ENCODE results near the gene SPTB.

Gene SPTB

GRCh38 chr14:64725261-64725815 lies 154.4 kb downstream of the SPTB start:
- TF ChIP-seq GATA1 (IDR thresholded peaks at IDR 0.05; ENCODE audit: low read depth, low read length) (no peak), POLR2A (IDR thresholded peaks at IDR 0.05; ENCODE audit: low read length) (no peak)
- DNase-seq = peak; percentile 15 to 33

- no peak for DNase-seq
- TF ChIP-seq GATA1 (IDR thresholded peaks at IDR 0.05; ENCODE audit: low read depth, low read length) = no peak
- no peak for TF ChIP-seq POLR2A (IDR thresholded peaks at IDR 0.05; ENCODE audit: low read length)
Observed at GRCh38 chr14:64724578-64724930, 155.2 kb downstream of the SPTB start.

DNA sequence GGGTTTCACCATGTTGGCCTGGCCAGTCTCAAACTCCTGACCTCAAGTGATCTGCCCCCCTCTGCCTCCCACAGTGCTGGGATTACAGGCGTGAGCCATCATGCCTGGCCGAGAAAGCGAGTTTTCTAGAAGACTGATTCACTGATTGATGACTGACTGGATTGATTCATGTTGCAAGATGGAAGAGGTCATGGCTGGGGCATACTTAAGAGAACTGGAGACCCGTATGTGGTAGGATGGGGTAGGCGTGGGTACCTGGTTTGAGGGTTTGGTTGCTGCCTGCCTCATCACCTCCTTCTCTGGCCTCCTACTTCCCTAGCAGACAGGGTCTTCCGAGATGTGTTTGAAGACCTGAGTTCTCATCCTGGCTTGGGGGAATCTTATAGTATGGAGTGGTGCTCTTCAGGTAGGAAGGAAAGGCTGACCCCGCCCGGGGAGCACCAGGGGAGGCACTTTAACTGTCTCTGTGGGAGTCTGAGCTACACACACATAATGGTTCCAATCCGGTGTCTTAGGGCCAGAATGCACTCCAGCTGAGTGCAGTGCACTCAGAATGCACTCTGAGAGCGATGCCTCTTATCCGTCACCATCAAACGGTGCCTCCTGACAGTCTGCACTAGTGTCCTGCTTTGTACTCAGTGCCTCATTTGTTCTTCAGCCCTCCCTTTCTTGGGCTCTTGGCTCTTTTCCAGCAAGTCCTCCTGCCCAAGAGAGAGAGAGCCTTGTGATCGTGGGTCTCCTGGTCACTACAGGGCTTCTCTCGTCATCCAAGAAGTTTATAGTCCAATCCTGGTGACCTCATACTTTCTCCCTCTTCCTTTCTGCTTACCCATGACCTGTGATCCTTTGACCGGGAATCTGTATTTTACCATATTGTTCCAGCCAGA lies 155.8 kb downstream of the SPTB start:
- TF ChIP-seq POLR2A (IDR thresholded peaks at IDR 0.05; ENCODE audit: low read length) (no peak), GATA1 (IDR thresholded peaks at IDR 0.05; ENCODE audit: low read depth, low read length) (no peak)
- DNase-seq = no peak

- TF ChIP-seq POLR2A (IDR thresholded peaks at IDR 0.05; ENCODE audit: low read length) (no peak), GATA1 (IDR thresholded peaks at IDR 0.05; ENCODE audit: low read depth, low read length) (no peak)
- no peak for DNase-seq
Observed at GRCh38 chr14:64722842-64723447, 156.8 kb downstream of the SPTB start.

DNA sequence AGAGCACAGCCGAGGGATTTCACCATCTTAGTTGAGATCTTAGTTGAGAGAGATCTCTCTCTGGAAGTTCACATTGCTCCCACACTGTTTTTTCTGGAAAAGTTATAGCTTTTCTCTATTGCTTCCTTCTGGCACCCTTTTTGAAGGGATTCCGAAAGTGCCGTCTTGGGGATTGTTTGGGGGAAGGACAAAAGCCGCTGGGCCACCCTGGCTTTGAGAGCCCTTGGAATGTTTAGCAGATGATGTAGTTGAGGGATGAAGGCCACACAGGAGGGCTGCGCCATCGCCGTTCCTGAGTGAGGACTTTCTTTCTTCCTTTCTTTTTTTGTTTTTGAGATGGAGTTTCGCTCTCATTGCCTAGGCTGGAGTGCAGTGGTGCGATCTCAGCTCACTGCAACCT lies 157.8 kb downstream of the SPTB start:
- no peak for DNase-seq
- TF ChIP-seq POLR2A (IDR thresholded peaks at IDR 0.05; ENCODE audit: low read length) (no peak), GATA1 (IDR thresholded peaks at IDR 0.05; ENCODE audit: low read depth, low read length) (no peak)

GRCh38 chr14:64721391-64721791 lies 158.3 kb downstream of the SPTB start:
- TF ChIP-seq POLR2A (IDR thresholded peaks at IDR 0.05; ENCODE audit: low read length) (no peak), GATA1 (IDR thresholded peaks at IDR 0.05; ENCODE audit: low read depth, low read length) (no peak)
- DNase-seq = no peak

DNA sequence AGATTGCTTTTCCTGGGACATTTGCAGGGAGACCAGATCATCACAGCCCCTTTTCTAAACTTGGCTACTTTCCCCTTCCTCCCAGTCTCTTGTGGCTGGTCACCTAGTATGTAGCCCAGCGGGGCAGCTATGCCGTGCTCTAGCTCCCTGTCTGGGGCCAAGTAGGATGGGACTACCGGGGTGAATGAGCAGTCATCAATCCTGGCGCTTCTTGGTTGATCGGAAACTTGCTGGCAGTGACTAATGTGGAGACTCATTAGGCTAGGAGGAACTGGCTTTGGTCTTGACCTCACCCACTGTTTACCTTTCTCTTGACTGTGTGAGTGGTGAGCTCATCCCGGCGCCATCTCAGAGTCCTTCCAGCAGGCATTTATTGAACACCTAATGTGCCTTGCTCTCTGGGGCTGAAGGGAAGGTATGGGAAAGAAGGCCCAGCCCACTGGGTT lies 159.6 kb downstream of the SPTB start:
- DNase-seq = no peak
- TF ChIP-seq GATA1 (IDR thresholded peaks at IDR 0.05; ENCODE audit: low read depth, low read length) (no peak), POLR2A (IDR thresholded peaks at IDR 0.05; ENCODE audit: low read length) (no peak)

DNA sequence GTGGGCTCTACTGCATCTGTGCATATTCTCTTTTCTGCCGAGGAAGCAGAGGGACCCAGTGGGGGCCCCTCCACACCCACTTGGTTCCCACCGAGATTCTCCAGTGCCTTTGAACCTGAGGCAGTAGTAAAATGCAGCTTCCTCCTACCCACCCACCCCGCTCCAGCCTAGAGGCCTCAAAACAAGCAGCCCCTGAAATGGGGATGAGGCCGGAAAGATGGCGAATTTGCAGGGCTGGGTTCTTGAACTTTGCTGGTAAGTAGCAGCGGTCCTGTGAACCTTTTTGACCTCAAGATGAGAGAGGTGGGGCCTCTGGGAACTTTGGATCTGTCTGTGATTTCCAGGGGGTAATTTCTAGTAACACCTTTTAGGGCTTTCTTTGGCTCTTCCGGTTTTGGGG lies 160.1 kb downstream of the SPTB start:
- DNase-seq = no peak
- TF ChIP-seq GATA1 (IDR thresholded peaks at IDR 0.05; ENCODE audit: low read depth, low read length) = no peak
- TF ChIP-seq POLR2A (IDR thresholded peaks at IDR 0.05; ENCODE audit: low read length) = no peak

DNA sequence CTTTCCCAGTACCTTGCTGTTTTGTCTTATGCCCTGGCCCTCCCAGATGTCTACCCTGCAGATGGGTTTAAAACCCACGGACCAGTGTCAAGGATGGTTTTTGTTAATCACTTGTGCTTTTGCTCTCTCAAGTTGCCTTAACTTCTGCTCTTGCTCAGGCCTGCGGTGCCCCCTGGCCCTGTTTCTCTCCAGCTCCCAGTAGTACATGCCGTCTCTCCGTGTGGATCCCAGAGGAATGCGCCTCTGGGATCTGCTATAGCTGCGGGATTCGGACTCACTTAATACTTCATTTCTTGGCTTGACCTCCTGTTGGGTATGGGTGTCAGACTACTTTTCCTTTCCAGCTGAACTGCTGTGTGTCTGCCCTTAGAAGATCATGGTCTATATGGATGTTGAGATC lies 160.9 kb downstream of the SPTB start:
- no peak for TF ChIP-seq POLR2A (IDR thresholded peaks at IDR 0.05; ENCODE audit: low read length)
- TF ChIP-seq GATA1 (IDR thresholded peaks at IDR 0.05; ENCODE audit: low read depth, low read length) = no peak
- DNase-seq = no peak

DNA sequence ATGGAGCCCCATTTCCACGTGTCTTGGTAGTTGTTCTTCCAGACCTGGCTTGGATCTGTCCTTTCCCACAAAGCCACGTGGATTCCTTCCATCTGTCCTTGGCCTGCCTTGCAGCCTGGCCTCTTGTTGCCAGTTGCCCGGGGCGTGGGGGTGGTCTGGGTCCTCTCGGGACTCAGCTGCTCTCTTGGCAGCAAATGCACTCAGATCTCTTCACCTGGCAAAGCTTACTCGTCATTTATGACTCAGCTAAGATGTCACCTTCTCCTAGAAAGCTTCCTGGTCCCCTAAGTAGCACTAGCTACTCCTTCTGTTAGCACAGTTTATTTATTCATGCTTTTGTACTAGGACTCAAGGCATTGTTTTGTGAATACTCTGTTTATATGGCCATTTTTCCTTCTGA lies 161.8 kb downstream of the SPTB start:
- no peak for DNase-seq
- no peak for TF ChIP-seq POLR2A (IDR thresholded peaks at IDR 0.05; ENCODE audit: low read length)
- TF ChIP-seq GATA1 (IDR thresholded peaks at IDR 0.05; ENCODE audit: low read depth, low read length) = no peak

- no peak for DNase-seq
- TF ChIP-seq GATA1 (IDR thresholded peaks at IDR 0.05; ENCODE audit: low read depth, low read length) = no peak
- no peak for TF ChIP-seq POLR2A (IDR thresholded peaks at IDR 0.05; ENCODE audit: low read length)
Observed at GRCh38 chr14:64715628-64716412, 163.9 kb downstream of the SPTB start.

GRCh38 chr14:64715146-64715627 lies 164.5 kb downstream of the SPTB start:
- DNase-seq = no peak
- no peak for TF ChIP-seq GATA1 (IDR thresholded peaks at IDR 0.05; ENCODE audit: low read depth, low read length)
- TF ChIP-seq POLR2A (IDR thresholded peaks at IDR 0.05; ENCODE audit: low read length) = no peak

- no peak for TF ChIP-seq POLR2A (IDR thresholded peaks at IDR 0.05; ENCODE audit: low read length)
- no peak for TF ChIP-seq GATA1 (IDR thresholded peaks at IDR 0.05; ENCODE audit: low read depth, low read length)
- DNase-seq = no peak
Observed at GRCh38 chr14:64714432-64715025, 165.2 kb downstream of the SPTB start.
